GM21723 (cell line): Measurements from ENCODE around the gene FOSL1.

Source experiments
- ATAC-seq: cut with Tn5 transposase; IDR thresholded peaks from one replicate; pipeline ENCODE4 v1.9.1; 2021; ENCODE audit warnings: mild to moderate bottlenecking, moderate library complexity; ENCODE audit not compliant: unreplicated experiment

Gene FOSL1

DNA sequence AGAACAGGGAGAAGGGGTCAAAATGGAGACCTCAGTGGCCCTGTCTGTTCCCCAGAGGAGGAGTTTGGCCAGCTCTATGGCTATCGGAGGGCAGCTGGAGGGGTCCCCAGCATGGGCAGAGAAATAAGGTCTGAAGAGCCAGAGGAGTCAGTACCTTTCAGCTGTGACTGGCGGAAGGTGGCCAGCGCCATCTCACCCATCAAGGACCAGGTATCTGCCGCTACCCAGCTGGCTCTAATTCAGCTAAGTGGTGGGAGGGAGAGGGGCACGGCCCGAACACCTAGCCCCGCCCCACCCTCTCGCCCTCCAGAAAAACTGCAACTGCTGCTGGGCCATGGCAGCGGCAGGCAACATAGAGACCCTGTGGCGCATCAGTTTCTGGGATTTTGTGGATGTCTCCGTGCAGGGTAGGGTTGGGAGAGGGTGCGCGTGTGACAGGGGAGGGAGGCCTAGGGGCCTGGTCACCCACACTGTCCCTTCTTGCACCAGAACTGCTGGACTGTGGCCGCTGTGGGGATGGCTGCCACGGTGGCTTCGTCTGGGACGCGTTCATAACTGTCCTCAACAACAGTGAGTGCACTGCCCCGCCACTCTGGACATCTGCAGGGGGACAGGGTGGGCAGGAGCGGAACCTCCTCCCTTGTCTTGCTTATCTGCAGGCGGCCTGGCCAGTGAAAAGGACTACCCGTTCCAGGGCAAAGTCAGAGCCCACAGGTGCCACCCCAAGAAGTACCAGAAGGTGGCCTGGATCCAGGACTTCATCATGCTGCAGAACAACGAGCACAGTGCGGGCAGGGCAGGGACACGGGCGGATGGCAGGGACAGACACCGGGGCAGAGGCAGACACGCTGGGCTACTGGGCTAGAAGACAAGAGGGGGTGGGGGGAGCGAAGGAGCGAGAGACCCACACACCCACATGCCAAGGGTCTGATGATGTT lies 17.8 kb downstream of the FOSL1 start:
- ATAC-seq = no peak

DNA sequence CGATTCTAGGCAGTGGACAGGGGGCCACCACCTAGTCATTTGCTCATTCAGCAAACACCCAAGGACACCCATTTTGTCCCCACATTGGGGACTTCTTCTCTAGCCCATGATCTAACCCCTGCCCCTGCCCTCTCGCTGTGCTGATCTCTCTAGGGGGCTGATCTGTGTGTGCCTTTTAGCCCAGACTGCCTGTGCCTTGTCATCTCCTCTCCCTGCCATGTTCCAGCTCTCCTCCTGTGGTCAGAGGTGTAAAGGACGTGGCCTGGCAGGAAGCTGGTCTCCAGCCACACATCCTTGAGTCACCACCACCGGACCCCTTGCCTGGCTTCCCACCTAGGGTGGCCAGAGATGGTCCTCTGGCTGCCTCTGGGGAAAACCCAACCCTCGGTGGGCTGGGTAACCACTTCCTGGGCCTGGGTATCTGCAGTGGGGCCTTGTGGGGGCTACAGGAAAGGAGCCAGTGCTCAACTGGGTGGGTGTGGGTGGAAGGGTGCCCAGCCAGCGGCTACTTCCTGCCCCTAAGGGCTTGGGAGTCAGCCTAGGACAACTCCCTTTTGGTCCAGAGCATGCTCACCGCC lies 19.3 kb downstream of the FOSL1 start:
- ATAC-seq = no peak

DNA sequence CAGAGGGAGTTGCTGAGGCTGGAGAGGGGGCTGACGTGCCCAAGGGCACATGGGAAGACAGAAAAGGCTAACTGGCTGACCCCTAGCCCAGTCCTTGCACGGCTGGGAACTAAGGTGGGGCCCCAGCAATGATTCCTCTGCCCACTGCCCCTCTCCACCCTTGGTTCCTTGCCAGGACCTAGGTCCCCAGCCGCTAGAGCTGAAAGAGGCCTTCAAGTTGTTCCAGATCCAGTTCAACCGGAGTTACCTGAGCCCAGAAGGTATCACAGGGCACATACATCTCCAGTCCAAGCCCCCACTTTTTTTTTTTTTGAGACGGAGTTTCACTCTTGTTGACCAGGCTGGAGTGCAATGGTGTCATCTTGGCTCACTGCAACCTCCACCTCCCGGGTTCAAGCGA lies 20.2 kb downstream of the FOSL1 start:
- no peak for ATAC-seq

DNA sequence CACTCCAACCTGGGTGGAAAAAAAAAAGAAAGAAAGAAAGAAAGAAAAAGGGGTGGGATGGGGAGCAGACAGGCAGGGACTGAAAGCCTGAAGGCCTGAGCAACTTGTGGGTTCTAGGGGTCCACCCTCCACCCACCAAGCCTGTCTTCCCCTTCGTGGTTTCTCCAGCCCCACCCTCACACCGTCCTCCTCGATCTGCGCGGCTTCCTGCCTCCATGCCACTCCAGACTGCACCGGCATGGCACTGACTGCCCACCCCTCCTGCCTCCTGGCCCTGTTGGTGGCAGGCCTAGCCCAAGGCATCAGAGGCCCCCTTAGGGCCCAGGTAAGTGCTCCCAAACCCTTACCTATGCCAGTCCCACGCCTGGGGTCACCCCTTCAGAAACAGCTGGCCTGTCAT lies 20.6 kb downstream of the FOSL1 start, which contains the start of gene CTSW:
CTSW (plus strand) TSS at position 221 of the 400 bp plus-strand sequence; CDS start at position 239, 18 bp downstream.
- no peak for ATAC-seq

DNA sequence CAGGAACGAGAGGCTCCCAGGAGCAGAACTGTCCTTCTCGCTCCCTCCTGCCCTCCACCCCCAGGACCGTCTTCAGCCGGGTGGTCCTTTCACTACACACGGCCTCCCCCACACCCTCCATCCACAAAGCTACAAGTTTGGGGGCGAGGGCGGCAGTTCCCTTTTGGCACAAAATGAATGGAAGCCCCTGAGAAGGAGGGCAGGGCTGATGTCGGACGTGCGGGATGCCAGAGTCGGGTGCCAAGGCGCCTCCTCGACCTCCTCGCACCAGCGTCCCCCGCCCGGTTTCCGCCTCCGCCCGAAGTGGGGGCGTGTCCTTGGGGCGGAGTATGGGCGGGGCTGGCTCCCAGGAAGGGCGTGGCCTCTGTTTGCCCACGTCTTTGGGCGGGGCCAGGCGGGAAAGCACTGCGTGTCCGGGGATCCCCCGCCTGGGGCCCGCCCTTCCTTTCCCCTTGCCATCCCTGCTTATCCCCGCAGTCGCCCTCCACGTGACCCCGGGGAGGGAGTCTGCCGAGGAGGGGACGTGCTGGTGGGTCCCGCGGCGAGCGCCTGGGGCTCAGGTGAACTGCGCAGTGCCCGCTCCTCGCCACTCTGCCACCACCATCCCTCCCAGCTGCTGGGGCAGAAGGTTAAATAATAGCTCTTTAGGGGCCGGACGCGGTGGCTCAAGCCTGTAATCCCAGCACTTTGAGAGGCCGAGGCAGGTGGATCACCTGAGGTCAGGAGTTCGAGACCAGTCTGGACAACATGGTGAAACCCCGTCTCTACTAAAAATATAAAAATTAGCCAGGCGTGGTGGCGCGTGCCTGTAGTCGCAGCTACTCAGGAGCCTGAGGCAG lies 26.7 kb downstream of the FOSL1 start:
- ATAC-seq = peak; percentile 70

DNA sequence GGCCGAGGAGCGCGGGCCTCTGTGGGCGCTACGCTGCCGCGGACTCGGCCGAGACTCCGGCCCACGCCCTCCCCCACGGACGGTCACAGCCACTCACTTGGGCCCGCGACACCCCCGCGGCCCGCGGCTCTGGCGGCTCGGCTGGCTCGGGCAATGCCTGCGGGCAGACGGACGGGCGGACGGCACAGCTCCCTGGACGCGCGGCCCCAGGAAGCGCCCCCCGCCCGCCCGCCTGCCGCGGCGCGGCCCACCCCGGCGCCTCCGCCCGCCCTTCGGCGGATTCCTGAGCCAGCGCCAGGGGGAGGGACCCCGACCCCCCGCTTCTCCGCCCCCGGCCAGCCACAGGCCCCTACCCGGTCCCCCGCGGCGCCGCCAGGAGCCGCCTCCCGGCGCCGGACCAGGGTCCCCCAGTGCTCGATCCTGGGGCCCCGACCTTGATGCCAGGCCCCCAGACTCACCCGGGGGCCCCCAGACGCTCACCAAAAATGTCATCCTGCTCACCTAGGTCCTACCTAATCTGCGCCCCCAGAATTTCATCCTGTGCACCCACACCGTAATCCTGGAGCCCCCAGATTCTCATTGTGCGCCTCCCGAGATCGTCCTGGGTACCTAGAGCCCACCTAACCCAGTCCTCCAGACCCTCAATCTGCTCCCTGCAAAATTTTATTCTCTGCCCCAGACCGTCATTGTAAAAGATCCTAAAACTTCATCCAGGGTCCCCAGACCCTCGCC lies 27.4 kb downstream of the FOSL1 start, which contains the start of gene EFEMP2:
EFEMP2 (minus strand) TSS at position 215 of the 732 bp plus-strand sequence. CDS start 446 bp downstream, outside the sequence.
- ATAC-seq = no peak

DNA sequence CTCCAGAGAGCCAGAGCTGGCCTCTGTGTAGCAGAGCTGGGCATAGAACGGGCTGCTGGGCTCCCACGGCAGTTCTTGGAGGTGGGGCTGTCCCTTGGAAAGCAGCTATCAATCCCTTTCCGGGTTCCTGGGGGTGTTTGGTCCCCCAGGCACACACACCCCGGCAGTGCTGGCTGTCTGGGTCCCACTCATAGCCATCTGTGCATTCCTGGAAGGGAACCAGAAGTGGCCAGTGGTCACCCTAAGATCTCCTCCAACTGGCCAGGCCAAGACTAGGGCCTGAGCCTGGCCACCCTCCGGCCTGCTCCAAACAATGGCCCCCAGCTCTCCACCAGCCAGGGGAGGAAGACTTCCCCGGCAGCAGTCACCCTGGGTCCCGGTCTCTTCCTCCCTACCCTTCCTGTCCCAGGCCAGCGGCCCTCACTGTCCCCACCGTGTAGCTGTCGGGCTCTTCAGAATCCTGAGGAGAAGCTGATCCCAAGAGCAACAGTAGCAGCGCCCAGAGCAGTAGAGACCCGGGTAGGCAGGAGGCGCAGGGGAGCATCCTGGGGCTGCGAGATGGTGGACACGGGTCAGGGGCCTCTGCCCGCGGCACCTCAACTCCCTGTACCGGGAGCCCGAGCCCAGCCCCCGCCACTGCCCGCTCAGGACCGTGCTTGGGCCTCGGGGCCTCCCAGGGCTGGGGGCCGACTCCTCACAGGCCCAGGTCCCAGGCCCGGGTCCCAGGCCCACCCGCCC lies 28.2 kb downstream of the FOSL1 start:
- no peak for ATAC-seq

DNA sequence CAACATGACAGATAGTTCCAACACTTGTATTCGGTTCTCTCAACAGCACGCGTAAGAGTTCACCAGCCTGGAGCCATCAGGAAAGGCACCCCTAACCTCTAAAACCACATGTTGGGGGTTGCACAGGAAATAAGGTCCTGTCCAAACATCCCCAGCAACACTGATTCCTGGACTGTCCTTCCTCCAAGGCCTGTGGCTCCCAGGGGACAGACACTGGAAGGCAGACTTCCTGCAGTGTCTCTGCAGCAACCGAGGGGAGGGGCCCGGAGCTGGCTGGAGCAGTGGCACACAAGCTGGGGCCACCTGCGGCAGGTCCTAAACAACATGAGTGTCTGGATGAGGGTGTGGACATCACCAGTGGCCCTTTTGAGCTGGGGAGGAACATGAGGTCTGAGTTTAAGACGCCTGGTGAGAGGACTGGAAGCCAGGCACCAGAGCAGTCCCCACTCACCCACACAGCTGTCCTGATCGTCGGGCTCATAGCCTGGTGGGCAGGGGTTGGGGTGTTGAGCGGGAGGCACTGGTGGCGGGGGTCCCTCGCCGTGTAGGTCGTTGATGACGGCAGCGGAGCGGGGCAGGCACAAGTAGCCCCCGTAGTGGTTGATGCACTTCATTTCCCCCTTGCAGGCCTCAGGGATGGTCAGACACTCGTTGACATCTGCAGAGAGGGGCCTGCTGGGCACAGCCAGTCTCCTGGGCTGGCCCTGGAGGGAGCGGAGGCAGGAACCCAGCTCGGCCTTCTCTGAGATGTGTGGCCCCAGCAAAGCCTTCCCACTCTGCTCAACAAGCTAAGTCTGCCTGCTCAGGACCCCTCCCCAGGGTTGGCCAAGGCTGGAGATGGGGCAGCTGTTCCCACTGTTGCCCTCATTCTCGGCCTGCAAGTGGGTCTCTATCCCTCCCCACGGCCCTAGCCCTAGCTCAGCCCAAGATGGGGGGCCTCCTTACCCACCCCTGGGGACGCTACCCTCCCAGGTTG lies 29.2 kb downstream of the FOSL1 start:
- no peak for ATAC-seq

DNA sequence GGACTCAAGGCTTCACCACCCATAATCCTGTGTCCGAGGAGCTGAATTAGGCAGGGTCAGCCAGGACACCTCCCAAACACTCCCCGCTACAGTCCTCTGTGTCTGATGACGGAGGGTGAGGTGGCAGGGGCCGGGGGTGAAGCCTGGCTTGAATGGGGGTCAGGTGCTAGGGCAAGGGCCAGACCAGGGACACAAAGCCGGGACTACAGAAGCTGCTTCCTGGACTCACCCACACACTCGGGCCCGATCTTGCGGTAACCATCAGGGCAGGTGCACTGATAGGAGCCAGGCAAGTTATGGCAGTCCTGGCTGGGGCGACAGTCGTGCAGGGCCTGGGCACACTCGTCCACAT lies 29.9 kb downstream of the FOSL1 start:
- no peak for ATAC-seq

DNA sequence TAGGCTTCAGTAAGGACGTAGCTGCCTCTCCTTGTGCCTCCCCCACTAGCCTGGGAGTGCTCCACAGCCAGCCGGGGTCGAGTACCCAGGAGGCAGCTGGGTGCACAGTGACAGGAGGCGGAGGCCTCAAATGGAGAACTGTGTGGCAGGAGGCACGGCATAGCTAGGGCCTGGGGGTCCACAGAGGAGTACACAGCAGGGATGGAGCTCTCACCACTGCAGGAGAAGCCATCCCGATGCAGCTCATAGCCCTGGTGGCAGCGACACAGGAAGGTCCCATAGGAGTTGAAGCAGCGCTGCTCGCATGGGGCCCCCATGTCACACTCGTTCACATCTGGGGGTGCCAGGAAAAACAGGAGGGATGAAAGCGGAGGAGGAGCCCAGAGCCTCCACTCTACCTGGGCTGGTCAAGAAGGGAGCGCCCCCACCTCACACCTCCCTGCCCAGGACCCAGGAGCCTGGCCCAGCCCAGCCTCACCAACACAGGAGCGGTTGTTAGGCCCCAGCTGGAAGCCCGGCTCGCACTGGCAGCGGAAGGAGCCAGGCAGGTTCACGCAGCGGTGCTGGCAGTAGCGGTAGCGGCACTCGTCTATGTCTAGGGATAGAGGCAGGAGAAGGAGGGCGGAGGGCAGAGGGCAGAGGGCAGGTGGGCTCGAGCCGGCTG lies 30.4 kb downstream of the FOSL1 start:
- no peak for ATAC-seq

DNA sequence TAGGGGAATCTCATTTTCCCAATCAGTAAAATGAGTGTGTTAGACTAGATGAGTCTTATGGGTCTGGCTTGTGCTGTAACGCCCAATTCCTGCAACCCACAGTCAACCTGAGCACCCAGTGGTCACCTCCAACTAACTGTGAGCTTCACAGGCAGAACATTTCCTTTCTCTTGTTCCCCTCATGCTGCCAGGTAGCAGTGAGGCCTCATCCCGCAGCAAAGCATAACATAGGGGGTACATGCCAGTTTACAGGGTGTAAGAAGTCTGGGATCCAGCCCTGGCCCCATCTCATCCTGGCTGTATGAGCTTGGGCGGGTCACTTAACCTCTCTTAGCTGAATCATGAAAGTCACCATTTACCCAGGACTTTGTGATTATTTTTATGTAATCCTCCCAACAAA lies 31.3 kb downstream of the FOSL1 start:
- ATAC-seq = no peak

DNA sequence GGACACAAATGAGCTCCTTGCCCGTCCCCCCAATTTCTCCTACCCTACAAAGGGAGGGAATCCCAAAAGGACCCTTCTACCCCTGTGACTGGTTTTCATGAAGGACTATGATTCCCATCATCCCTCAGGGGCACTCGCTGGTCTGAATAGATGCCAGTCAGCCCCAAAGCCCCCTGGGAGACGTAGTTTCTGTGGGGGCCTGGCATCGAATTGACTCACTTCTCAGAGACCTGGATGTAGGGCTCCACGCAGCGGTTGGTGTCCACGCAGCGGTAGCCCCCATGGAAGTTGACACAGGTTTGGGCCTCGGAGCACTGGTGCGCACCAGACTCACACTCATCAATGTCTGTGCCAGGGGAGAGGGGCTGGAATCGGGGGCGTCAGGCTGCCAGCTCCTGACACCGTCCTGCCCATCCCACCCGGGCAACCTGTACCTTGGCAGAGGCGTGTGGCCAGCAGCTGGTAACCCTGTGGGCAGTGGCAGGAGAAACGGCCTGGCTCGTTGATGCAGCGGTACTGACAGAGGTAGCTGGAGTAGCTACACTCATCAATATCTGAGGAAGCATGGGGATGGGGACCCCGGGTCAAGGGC lies 32.0 kb downstream of the FOSL1 start:
- no peak for ATAC-seq

DNA sequence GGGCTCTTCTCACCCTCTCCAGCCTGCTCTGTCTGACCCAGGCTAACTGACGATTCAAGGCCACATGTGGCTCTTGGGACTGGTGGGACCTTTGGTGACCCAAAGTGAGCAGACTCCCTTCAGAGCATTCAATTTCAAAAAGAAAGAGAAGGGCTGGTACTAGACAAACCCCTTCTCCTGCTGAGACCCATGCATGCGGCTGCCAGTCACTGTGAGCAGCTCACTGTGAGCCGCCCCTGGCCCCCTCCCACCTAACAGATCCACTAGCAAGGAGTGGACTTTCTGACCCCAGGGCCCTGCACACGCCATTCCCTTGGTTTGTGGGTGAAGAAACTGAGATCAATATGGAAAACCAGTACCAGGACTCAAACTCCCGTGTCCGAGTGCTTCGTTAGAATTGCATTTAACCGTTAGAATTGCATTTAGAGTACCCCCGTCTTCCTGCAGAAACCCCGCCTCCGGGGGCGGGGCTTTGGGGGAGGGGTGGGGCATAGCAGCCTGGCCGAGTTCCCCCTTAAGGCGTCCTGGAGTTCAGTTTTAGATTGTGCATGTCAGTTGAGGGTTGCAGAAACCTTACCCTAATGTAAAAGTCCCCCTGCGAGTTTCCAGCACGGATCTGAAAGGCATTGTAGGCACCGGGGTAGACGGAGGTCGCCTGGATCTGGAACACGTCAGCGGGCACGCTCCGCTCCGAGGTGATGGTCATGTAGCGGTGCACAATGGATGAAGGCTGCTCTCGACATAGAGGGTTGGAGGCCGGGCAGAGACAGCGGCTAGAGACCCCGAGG lies 32.7 kb downstream of the FOSL1 start:
- no peak for ATAC-seq

DNA sequence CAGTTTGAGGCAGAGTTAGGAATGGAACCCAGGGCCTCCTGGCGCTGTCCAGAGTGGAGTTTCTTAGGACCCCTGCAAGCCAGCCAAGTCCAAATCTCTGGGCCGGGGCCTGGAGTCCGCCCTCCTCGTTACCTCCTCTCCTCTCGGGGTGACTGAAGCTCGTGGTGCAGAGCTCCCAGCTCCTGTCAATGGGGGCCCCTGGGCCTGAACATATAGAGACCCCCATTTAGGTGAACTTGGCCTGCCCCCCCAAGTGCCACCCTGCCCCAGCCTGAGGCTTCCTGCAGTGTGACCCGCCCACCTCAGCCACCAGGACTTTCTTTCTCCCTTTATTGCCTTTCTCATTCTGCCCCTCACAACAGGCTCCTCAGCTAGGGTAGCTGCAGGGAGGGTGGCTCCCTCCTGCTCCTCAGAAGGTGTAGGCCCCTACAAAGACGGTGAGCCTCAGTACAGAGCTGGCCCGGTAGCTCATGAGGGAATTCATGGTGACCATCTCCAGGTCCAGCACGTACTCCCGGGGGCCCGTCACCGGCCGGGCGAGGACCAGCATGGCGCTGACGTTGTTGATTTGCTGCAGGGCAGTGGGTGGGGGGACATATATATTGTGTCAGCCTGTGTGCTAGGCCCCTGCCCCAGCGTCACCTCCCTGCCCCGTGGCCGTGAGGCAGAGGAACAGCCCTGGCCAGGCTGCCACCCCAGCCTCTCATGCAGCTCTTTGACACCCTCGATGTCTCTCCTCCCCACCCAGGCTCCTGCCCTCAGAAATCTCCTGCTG lies 33.5 kb downstream of the FOSL1 start:
- no peak for ATAC-seq

DNA sequence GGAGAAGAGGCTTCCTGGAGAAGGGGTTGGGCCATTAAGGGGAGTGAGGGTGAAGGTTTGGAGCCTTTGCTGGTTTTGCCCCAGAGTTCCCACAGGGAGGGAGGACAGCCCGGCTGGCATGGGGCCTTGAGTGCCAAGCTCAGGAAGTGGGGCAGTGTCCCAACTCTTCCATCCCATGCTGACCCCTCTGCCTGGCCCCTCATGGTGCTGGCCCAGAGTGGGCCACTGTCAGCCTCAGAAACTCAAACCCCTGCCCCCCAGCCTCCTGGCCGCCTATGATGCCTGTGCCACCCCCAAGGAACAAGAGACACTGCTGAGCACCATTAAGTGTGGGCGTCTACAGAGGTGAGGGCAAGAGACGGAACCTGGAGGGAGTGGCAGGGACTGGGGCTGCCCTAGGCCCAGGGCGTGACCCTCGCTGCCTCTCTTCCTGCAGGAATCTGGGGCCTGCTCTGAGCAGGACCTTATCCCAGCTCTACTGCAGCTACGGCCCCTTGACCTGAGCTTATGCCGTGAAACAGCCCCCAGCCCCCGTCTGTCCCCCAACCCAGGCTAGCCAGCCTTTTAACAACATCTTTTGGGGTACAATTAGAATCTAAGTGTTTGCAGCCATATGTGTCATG lies 34.5 kb downstream of the FOSL1 start:
- ATAC-seq = no peak
